Measurements from ENCODE around the gene ABCG1.

Gene ABCG1

GRCh38 chr21:42182713-42183371 is 36.1 kb upstream of the ABCG1 start:
- H3K9me3 ChIP-seq (ENCODE audit: severe bottlenecking) = no peaks in the 10 kb centered on the region
- H3K27me3 ChIP-seq (ENCODE audit: insufficient read depth, poor library complexity, severe bottlenecking) = no peaks in the 10 kb centered on the region
- H3K4me1 ChIP-seq (ENCODE audit: insufficient read depth, poor library complexity, severe bottlenecking) = no peaks in the 10 kb centered on the region
- ATAC-seq (ENCODE audit: low read depth) = no peak
- no peak for DNase-seq (ENCODE audit: low spot score)
- H3K4me3 ChIP-seq (ENCODE audit: severe bottlenecking) = no peak overlapping the region
- TF ChIP-seq CTCF (IDR thresholded peaks at IDR 0.05; ENCODE audit: poor library complexity, severe bottlenecking) = no peak
- H3K36me3 ChIP-seq (ENCODE audit: low read depth) = no peaks in the 10 kb centered on the region
- no peak overlapping the region for H3K27ac ChIP-seq (ENCODE audit: poor library complexity, severe bottlenecking)

GRCh38 chr21:42183374-42184266 is 35.3 kb upstream of the ABCG1 start:
- H3K9me3 ChIP-seq (ENCODE audit: severe bottlenecking) = no peaks in the 10 kb centered on the region
- TF ChIP-seq CTCF (IDR thresholded peaks at IDR 0.05; ENCODE audit: poor library complexity, severe bottlenecking) = no peak
- no peak overlapping the region for H3K4me3 ChIP-seq (ENCODE audit: severe bottlenecking)
- no peaks in the 10 kb centered on the region for H3K27me3 ChIP-seq (ENCODE audit: insufficient read depth, poor library complexity, severe bottlenecking)
- no peak overlapping the region for H3K27ac ChIP-seq (ENCODE audit: poor library complexity, severe bottlenecking)
- ATAC-seq (ENCODE audit: low read depth) (no peak), DNase-seq (ENCODE audit: low spot score) (no peak)
- H3K4me1 ChIP-seq (ENCODE audit: insufficient read depth, poor library complexity, severe bottlenecking) = no peaks in the 10 kb centered on the region
- H3K36me3 ChIP-seq (ENCODE audit: low read depth) = no peaks in the 10 kb centered on the region

GRCh38 chr21:42186591-42186990 is 32.3 kb upstream of the ABCG1 start:
- H3K4me1 ChIP-seq (ENCODE audit: insufficient read depth, poor library complexity, severe bottlenecking) = no peaks in the 10 kb centered on the region
- ATAC-seq (ENCODE audit: low read depth) (no peak), DNase-seq (ENCODE audit: low spot score) (no peak)
- H3K36me3 ChIP-seq (ENCODE audit: low read depth) = no peaks in the 10 kb centered on the region
- no peak for TF ChIP-seq CTCF (IDR thresholded peaks at IDR 0.05; ENCODE audit: poor library complexity, severe bottlenecking)
- no peaks in the 10 kb centered on the region for H3K27me3 ChIP-seq (ENCODE audit: insufficient read depth, poor library complexity, severe bottlenecking)
- no peak overlapping the region for H3K4me3 ChIP-seq (ENCODE audit: severe bottlenecking)
- H3K27ac ChIP-seq (ENCODE audit: poor library complexity, severe bottlenecking) = no peak overlapping the region
- no peaks in the 10 kb centered on the region for H3K9me3 ChIP-seq (ENCODE audit: severe bottlenecking)

- H3K4me3 ChIP-seq (ENCODE audit: severe bottlenecking) = no peak overlapping the region
- DNase-seq (ENCODE audit: low spot score) (no peak), ATAC-seq (ENCODE audit: low read depth) (peak; percentile 46)
- no peaks in the 10 kb centered on the region for H3K36me3 ChIP-seq (ENCODE audit: low read depth)
- H3K27ac ChIP-seq (ENCODE audit: poor library complexity, severe bottlenecking) = no peak overlapping the region
- no peak for TF ChIP-seq CTCF (IDR thresholded peaks at IDR 0.05; ENCODE audit: poor library complexity, severe bottlenecking)
- H3K4me1 ChIP-seq (ENCODE audit: insufficient read depth, poor library complexity, severe bottlenecking) = peaks cover under 1% of the 10 kb centered on the region
- no peaks in the 10 kb centered on the region for H3K27me3 ChIP-seq (ENCODE audit: insufficient read depth, poor library complexity, severe bottlenecking)
- no peaks in the 10 kb centered on the region for H3K9me3 ChIP-seq (ENCODE audit: severe bottlenecking)
Observed at GRCh38 chr21:42187976-42188653, 30.8 kb upstream of the ABCG1 start.
